ENCODE data around the gene DCTN1.
A peak's percentile ranks its signal among the peaks of the same experiment; 100 is the strongest.

DCTN1 gene

GRCh38 chr2:74414441-74414840 is 34.3 kb upstream of the DCTN1 start:
- no peak for DNase-seq (ENCODE audit: low read depth in 2 of 2, low spot score in 1 of 2)

- DNase-seq (ENCODE audit: low read depth in 2 of 2, low spot score in 1 of 2), result no peak
Observed at GRCh38 chr2:74413001-74413698, 33.0 kb upstream of the DCTN1 start.

GRCh38 chr2:74407682-74408081 is 27.6 kb upstream of the DCTN1 start:
- no peak for DNase-seq (ENCODE audit: low read depth in 2 of 2, low spot score in 1 of 2)

- no peak for DNase-seq (ENCODE audit: low read depth in 2 of 2, low spot score in 1 of 2)
Observed at GRCh38 chr2:74406035-74406434, 25.9 kb upstream of the DCTN1 start.

GRCh38 chr2:74401891-74402290 is 21.8 kb upstream of the DCTN1 start:
- no peak for DNase-seq (ENCODE audit: low read depth in 2 of 2, low spot score in 1 of 2)

- no peak for DNase-seq (ENCODE audit: low read depth in 2 of 2, low spot score in 1 of 2)
Observed at GRCh38 chr2:74399785-74400184, 19.7 kb upstream of the DCTN1 start.

- DNase-seq (ENCODE audit: low read depth in 2 of 2, low spot score in 1 of 2), result no peak
Observed at GRCh38 chr2:74396149-74396548, 16.0 kb upstream of the DCTN1 start.

- no peak for DNase-seq (ENCODE audit: low read depth in 2 of 2, low spot score in 1 of 2)
Observed at GRCh38 chr2:74393525-74393924, 13.4 kb upstream of the DCTN1 start.

- DNase-seq (ENCODE audit: low read depth in 2 of 2, low spot score in 1 of 2), result no peak
Observed at GRCh38 chr2:74392449-74392743, 12.3 kb upstream of the DCTN1 start.

GRCh38 chr2:74391580-74392448 is 11.7 kb upstream of the DCTN1 start:
- peak; percentile 86 to 95 for DNase-seq (ENCODE audit: low read depth in 2 of 2, low spot score in 1 of 2)

- no peak for DNase-seq (ENCODE audit: low read depth in 2 of 2, low spot score in 1 of 2)
Observed at GRCh38 chr2:74391209-74391579, 11.1 kb upstream of the DCTN1 start.

- DNase-seq (ENCODE audit: low read depth in 2 of 2, low spot score in 1 of 2), result no peak
Observed at GRCh38 chr2:74390606-74391005, 10.5 kb upstream of the DCTN1 start.

- no peak for DNase-seq (ENCODE audit: low read depth in 2 of 2, low spot score in 1 of 2)
Observed at GRCh38 chr2:74387346-74387745, 7.2 kb upstream of the DCTN1 start.

- no peak for DNase-seq (ENCODE audit: low read depth in 2 of 2, low spot score in 1 of 2)
Observed at GRCh38 chr2:74385396-74385795, 5.3 kb upstream of the DCTN1 start.

- no peak for DNase-seq (ENCODE audit: low read depth in 2 of 2, low spot score in 1 of 2)
Observed at GRCh38 chr2:74384051-74384450, 3.9 kb upstream of the DCTN1 start.

- no peak for DNase-seq (ENCODE audit: low read depth in 2 of 2, low spot score in 1 of 2)
Observed at GRCh38 chr2:74383254-74383653, 3.1 kb upstream of the DCTN1 start.

- no peak for DNase-seq (ENCODE audit: low read depth in 2 of 2, low spot score in 1 of 2)
Observed at GRCh38 chr2:74381751-74382150, 1.6 kb upstream of the DCTN1 start.

GRCh38 chr2:74378007-74378406 is 2.1 kb downstream of the DCTN1 start:
- no peak for DNase-seq (ENCODE audit: low read depth in 2 of 2, low spot score in 1 of 2)

GRCh38 chr2:74375838-74376237 is 4.3 kb downstream of the DCTN1 start:
- DNase-seq (ENCODE audit: low read depth in 2 of 2, low spot score in 1 of 2), result no peak

- no peak for DNase-seq (ENCODE audit: low read depth in 2 of 2, low spot score in 1 of 2)
Observed at GRCh38 chr2:74374509-74375205, 5.5 kb downstream of the DCTN1 start.

GRCh38 chr2:74373985-74374384 is 6.1 kb downstream of the DCTN1 start:
- DNase-seq (ENCODE audit: low read depth in 2 of 2, low spot score in 1 of 2), result no peak

GRCh38 chr2:74373221-74373676 is 6.9 kb downstream of the DCTN1 start:
- DNase-seq (ENCODE audit: low read depth in 2 of 2, low spot score in 1 of 2), result no peak
